HepG2 (cell line): ENCODE results near the gene KIF6. TPM values are rescaled to one million over a fixed set of nuclear protein-coding genes. Genes with fewer than 3 reads are reported as not detected.

Experiments used
- ATAC-seq: fragments of 200-7000 bp; cut with Tn5 transposase; 3 replicates; pipeline ENCODE4 v1.9.1; 2020; ENCODE audit warnings: mild to moderate bottlenecking, moderate library complexity
- BruUV-seq: library from RNA; stranded (reverse); fragments of 400-500 nt; replicated peaks from 2 replicates; lab custom pipeline; 2021; lab: Mats Ljungman, UMichigan
- CTCF ChIA-PET: fragments of 300-600 bp; formaldehyde crosslinking; extraction: SDS; loops from one replicate; lab custom pipeline; 2021; ENCODE audit warnings: low total read pairs, inconsistent platforms, low intra/inter-chr PET ratio; lab: Yijun Ruan, JAX
- POLR2A ChIA-PET: fragments of 350-600 bp; sonication (Branson Sonifier 250); formaldehyde crosslinking; loops from one replicate; lab custom pipeline; 2020; ENCODE audit warnings: antibody characterized with exemption, inconsistent platforms; lab: Yijun Ruan, JAX
- DNase-seq: peaks from one replicate; pipeline ENCODE4 v3.0.0-alpha.2; 2015; ENCODE audit warnings: low spot score
- FAIRE-seq: peaks from 3 replicates; lab custom pipeline; 2011; peaks lifted over from hg19 to GRCh38; lab: Jason Lieb, UNC
- H2AFZ ChIP-seq: one replicate; pipeline ENCODE4 v1.6.1; 2011; ENCODE audit warnings: low read length, inconsistent platforms
- H3K27ac ChIP-seq: fragments of 300-600 bp; 3 replicates; pipeline ENCODE4 v1.8.0; 2011; ENCODE audit warnings: mixed run types, mild to moderate bottlenecking, mixed read lengths, low read length, inconsistent platforms; ENCODE audit not compliant: insufficient read depth; ENCODE audit errors: extremely low read length
- H3K27me3 ChIP-seq, 2 experiments: fragments of 200-600 bp in 1 of 2; 2 replicates in 1 of 2; 3 replicates in 1 of 2; pipeline versions ENCODE4 v1.6.0 to v1.8.0; 2011; ENCODE audit warnings: low read length in 2 of 2, mild to moderate bottlenecking in 2 of 2, moderate library complexity in 2 of 2, inconsistent platforms in 1 of 2; ENCODE audit not compliant: insufficient read depth in 2 of 2, control insufficient read depth in 1 of 2
- H3K36me3 ChIP-seq, 2 experiments: fragments of 200-600 bp in 1 of 2; replicated peaks in 1 of 2; 2 replicates in 1 of 2; 3 replicates in 1 of 2; pipeline versions ENCODE4 v1.5.1 to v1.8.0; 2011; ENCODE audit warnings: low read length in 2 of 2, inconsistent platforms in 1 of 2; ENCODE audit not compliant: insufficient read depth in 2 of 2, control insufficient read depth in 1 of 2
- H3K4me1 ChIP-seq: 2 replicates; pipeline ENCODE4 v1.5.1; 2012; ENCODE audit warnings: low read length, inconsistent platforms; ENCODE audit not compliant: insufficient read depth
- H3K4me2 ChIP-seq: 2 replicates; pipeline ENCODE4 v1.6.0; 2011; ENCODE audit warnings: low read depth, low read length, inconsistent platforms
- H3K4me3 ChIP-seq, 3 experiments: fragments of 200-600 bp in 1 of 3; sonication (generic), shearing (Covaris generic) in 1 of 3; replicated peaks in 1 of 3; 2 replicates each; pipeline ENCODE4 v1.5.1; 2011 to 2016; ENCODE audit warnings: low read length in 3 of 3, inconsistent platforms in 2 of 3, low read depth in 2 of 3, mild to moderate bottlenecking in 2 of 3, control low read depth in 1 of 3, mixed read lengths in 1 of 3; ENCODE audit not compliant: insufficient read depth in 1 of 3
- H3K79me2 ChIP-seq: one replicate; pipeline ENCODE4 v1.6.1; 2011; ENCODE audit warnings: low read length, inconsistent platforms; ENCODE audit not compliant: insufficient read depth
- H3K9ac ChIP-seq: 2 replicates; pipeline ENCODE4 v1.6.0; 2011; ENCODE audit warnings: mild to moderate bottlenecking, low read depth, low read length, inconsistent platforms; ENCODE audit not compliant: insufficient read depth
- H3K9me3 ChIP-seq: 2 replicates; pipeline ENCODE4 v1.5.1; 2012; ENCODE audit warnings: mild to moderate bottlenecking, low read length
- H4K20me1 ChIP-seq: 2 replicates; pipeline ENCODE4 v1.6.0; 2011; ENCODE audit warnings: inconsistent platforms, mild to moderate bottlenecking, low read length, moderate library complexity; ENCODE audit not compliant: insufficient read depth
- ASH2L ChIP-seq: fragments of 300-600, 200-600 bp; sonication (generic); IDR thresholded peaks from 2 replicates; pipeline ENCODE4 v1.7.0; 2017; ENCODE audit warnings: low read depth, mild to moderate bottlenecking, moderate library complexity, mixed read lengths, low read length; ENCODE audit not compliant: insufficient read length
- EZH2 ChIP-seq: conservative IDR thresholded peaks from 2 replicates; pipeline ENCODE4 v1.6.1; 2012; ENCODE audit warnings: mild to moderate bottlenecking, low read depth, low read length, moderate library complexity
- FOXJ3 ChIP-seq: sonication (generic); formaldehyde crosslinking; IDR thresholded peaks from 2 replicates; pipeline ENCODE4 v1.4.0; 2020; ENCODE audit warnings: missing genetic modification reagents, mild to moderate bottlenecking, borderline replicate concordance
- HNRNPL ChIP-seq: fragments of 200-400 bp; formaldehyde crosslinking; IDR thresholded peaks from 2 replicates; pipeline ENCODE4 v1.6.1; 2017; ENCODE audit warnings: mild to moderate bottlenecking, low read depth, low read length
- MBNL3 ChIP-seq: fragments of 250-450 bp; sonication (Bioruptor Pico); conservative IDR thresholded peaks from 2 replicates; pipeline ENCODE4 v1.8.0; 2022; ENCODE audit warnings: mild to moderate bottlenecking, inconsistent platforms
- MEF2D ChIP-seq: sonication (generic); formaldehyde crosslinking; IDR thresholded peaks from 2 replicates; pipeline ENCODE4 v1.5.1; 2020; ENCODE audit warnings: mild to moderate bottlenecking, missing genetic modification reagents
- MIER2 ChIP-seq: IDR thresholded peaks from 2 replicates; pipeline ENCODE4 v1.6.1; 2016; ENCODE audit warnings: missing biosample characterization, missing genetic modification reagents
- NPAS2 ChIP-seq: sonication (generic); formaldehyde crosslinking; IDR thresholded peaks from 2 replicates; pipeline ENCODE4 v1.8.0; 2022; ENCODE audit warnings: mild to moderate bottlenecking, missing genetic modification reagents, borderline replicate concordance
- SP2 ChIP-seq: sonication (generic); formaldehyde crosslinking; IDR thresholded peaks from 2 replicates; pipeline ENCODE4 v1.5.1; 2020; ENCODE audit warnings: mild to moderate bottlenecking, missing genetic modification reagents
- ZNF549 ChIP-seq: sonication (generic); formaldehyde crosslinking; IDR thresholded peaks from 2 replicates; pipeline ENCODE4 v1.5.0; 2020; ENCODE audit warnings: missing genetic modification reagents
- ZNF629 ChIP-seq: sonication (generic); formaldehyde crosslinking; conservative IDR thresholded peaks from 2 replicates; pipeline ENCODE4 v1.5.0; 2020; ENCODE audit warnings: missing genetic modification reagents
- ZNF713 ChIP-seq: sonication (generic); formaldehyde crosslinking; IDR thresholded peaks from 2 replicates; pipeline ENCODE4 v1.4.0; 2020; ENCODE audit warnings: mild to moderate bottlenecking, missing genetic modification reagents
- ZSCAN21 ChIP-seq: sonication (generic); formaldehyde crosslinking; IDR thresholded peaks from 2 replicates; pipeline ENCODE4 v1.8.0; 2022; ENCODE audit warnings: mild to moderate bottlenecking, missing genetic modification reagents, moderate library complexity, borderline replicate concordance
- WGBS: methylation state at CpG from one replicate; pipeline ENCODE4 v1.1.6; 2017; ENCODE audit warnings: low lambda C conversion rate; 5-methylcytosine and 5-hydroxymethylcytosine counted together
- in situ Hi-C: cut with HindIII; loops from 2 replicates; pipeline ENCODE4 v1.10.0; 2017; ENCODE audit warnings: low pct_unique_long_range_greater_than_20kb; ENCODE audit not compliant: extremely low pct_ligation_motif_present
- intact Hi-C: fragments of 100-400 bp; cut with micrococcal nuclease; formaldehyde crosslinking; loops from one replicate; pipeline ENCODE4 v1.10.0; 2022; ENCODE audit not compliant: unreplicated experiment
- polyA plus RNA-seq, 8 experiments: library from polyadenylated mRNA; depleted of rRNA in 3 of 8; stranded (reverse) in 7 of 8; unstranded in 1 of 8; fragments of >200 nt; fragmentation: Illumina TruSeq in 4 of 8; extraction: Trizol in 4 of 8; gene quantifications; 2 replicates each; pipeline versions ENCODE4 v1.2.1 to v1.2.3, GENCODE V29; 2011 to 2016; ENCODE audit warnings: low read depth in 4 of 8, missing spikeins in 1 of 8, mixed read lengths in 1 of 8; ENCODE audit not compliant: insufficient read depth in 1 of 8
- total RNA-seq, 5 experiments: library from RNA; depleted of rRNA; stranded (reverse); fragments of >200 nt; fragmentation: Illumina TruSeq; extraction: Trizol; gene quantifications; 2 replicates each; pipeline ENCODE4 v1.2.3, GENCODE V29; 2016; ENCODE audit warnings: low read depth in 1 of 5
- TF ChIP-seq, protein P1 (sequence below): sonication (generic); formaldehyde crosslinking; IDR thresholded peaks from 2 replicates; pipeline ENCODE4 v1.5.0; 2020; ENCODE audit warnings: mild to moderate bottlenecking, missing genetic modification reagents
- TF ChIP-seq, protein P2 (sequence below): sonication (generic); formaldehyde crosslinking; IDR thresholded peaks from 2 replicates; pipeline ENCODE4 v1.5.0; 2020; ENCODE audit warnings: mild to moderate bottlenecking, low read depth, missing genetic modification reagents, borderline replicate concordance
- TF ChIP-seq, protein P3 (sequence below): sonication (generic); formaldehyde crosslinking; IDR thresholded peaks from 2 replicates; pipeline ENCODE4 v1.4.0; 2020; ENCODE audit warnings: missing genetic modification reagents

The KIF6 gene
- total and polyA plus RNA-seq, 2 of the 13 experiments (the other 11 are each of a cell fraction or from before 2014, with no cell fraction given) = 0.04 to 0.27 TPM

DNA sequence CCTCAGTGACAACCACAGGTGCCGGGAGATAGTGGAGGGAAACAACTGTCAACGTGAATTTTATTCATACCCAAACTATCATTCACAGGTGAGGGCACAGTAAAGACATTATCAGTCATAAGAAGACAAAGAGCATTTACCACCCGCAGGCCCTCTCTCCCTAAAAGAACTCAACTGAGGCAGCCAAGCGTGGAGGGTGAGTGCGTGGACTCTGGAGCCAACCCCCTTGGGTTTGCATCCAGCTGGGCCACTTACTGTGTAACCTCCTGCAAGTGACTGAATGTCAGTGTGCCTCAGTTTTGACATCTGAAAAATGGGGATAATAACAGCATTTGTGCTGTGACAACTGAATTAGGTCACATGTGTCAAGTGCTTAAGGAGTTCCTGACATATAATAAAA is 332.1 kb downstream of the KIF6 start:
- Histone ChIP-seq H3K4me1 (no peaks in the 10 kb centered on the region), H3K79me2 (no peaks in the 10 kb centered on the region), H3K9ac (no peak overlapping the region)
- WGBS = 52% methylated on average over 5 of the region's 5 CpGs
- FAIRE-seq = no peak
- in situ Hi-C loops = no loop called here
- TF ChIP-seq FOXJ3 (CRISPR knock-in tag) (no peak), ZNF629 (CRISPR knock-in tag) (peak; percentile 59)
- TF ChIP-seq, all 625 proteins: peak for 1
- H4K20me1 ChIP-seq = no peaks in the 10 kb centered on the region
- ChIA-PET CTCF (no interaction called here), POLR2A (no interaction called here)
- ATAC-seq (no peak), DNase-seq (no peak)
- H3K4me3 ChIP-seq = no peak overlapping the region
- intact Hi-C loops = no loop called here
- no TSS peak for BruUV-seq
- H3K27ac ChIP-seq = no peak overlapping the region
- H2AFZ ChIP-seq = no peak overlapping the region
- H3K9me3 ChIP-seq = no peaks in the 10 kb centered on the region
- no peaks in the 10 kb centered on the region; a peak in 1 of 5 replicates for H3K27me3 ChIP-seq
- H3K36me3 ChIP-seq = no peaks in the 10 kb centered on the region
- no peak overlapping the region for H3K4me2 ChIP-seq

DNA sequence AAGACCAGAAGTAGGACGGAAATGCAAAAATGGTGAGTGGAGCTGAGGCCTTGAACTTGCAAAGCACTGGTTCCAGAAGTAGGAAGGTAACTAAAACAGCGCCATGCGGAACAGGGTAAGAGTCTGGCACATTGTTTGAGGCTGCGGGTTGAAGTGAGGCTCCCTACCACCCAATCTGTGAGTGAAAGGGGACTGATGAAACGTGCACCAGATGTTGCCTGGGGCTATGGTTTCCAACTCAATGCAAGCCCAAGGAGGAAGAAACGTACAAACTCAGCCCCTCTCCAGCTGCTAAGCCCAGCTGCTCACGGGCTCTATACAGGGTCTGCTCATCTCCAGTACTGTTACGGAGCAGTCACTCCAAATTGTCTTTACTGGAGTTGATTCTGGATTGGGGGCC is 334.0 kb downstream of the KIF6 start:
- Histone ChIP-seq H3K36me3 (no peaks in the 10 kb centered on the region), H4K20me1 (no peaks in the 10 kb centered on the region), H3K4me2 (no peak overlapping the region), H3K9me3 (no peaks in the 10 kb centered on the region), H2AFZ (no peak overlapping the region), H3K9ac (no peak overlapping the region), H3K4me1 (no peaks in the 10 kb centered on the region), H3K27me3 (no peaks in the 10 kb centered on the region; a peak in 1 of 5 replicates), H3K79me2 (no peaks in the 10 kb centered on the region), H3K27ac (no peak overlapping the region), H3K4me3 (no peak overlapping the region)
- CTCF ChIA-PET = no interaction called here
- WGBS = 36% methylated on average over 7 of the region's 8 CpGs
- intact Hi-C loops = no loop called here
- in situ Hi-C loops = no loop called here
- DNase-seq (no peak), FAIRE-seq (no peak), ATAC-seq (no peak)
- POLR2A ChIA-PET = no interaction called here
- no TSS peak for BruUV-seq
- TF ChIP-seq NPAS2 (CRISPR knock-in tag) = no peak
- no peak for TF ChIP-seq ZNF713 (CRISPR knock-in tag)
- no peak for TF ChIP-seq MBNL3 (CRISPR knock-in tag)
- TF ChIP-seq MEF2D = no peak
- TF ChIP-seq ASH2L = no peak
- TF ChIP-seq ZSCAN21 (CRISPR knock-in tag) = no peak
- TF ChIP-seq, protein P1, sequence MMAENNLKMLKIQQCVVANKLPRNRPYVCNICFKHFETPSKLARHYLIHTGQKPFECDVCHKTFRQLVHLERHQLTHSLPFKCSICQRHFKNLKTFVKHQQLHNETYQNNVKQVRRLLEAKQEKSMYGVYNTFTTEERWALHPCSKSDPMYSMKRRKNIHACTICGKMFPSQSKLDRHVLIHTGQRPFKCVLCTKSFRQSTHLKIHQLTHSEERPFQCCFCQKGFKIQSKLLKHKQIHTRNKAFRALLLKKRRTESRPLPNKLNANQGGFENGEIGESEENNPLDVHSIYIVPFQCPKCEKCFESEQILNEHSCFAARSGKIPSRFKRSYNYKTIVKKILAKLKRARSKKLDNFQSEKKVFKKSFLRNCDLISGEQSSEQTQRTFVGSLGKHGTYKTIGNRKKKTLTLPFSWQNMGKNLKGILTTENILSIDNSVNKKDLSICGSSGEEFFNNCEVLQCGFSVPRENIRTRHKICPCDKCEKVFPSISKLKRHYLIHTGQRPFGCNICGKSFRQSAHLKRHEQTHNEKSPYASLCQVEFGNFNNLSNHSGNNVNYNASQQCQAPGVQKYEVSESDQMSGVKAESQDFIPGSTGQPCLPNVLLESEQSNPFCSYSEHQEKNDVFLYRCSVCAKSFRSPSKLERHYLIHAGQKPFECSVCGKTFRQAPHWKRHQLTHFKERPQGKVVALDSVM (CRISPR knock-in tag) = no peak
- no peak for TF ChIP-seq ZNF549 (CRISPR knock-in tag)
- no peak for TF ChIP-seq SP2 (CRISPR knock-in tag)
- TF ChIP-seq MIER2 (CRISPR knock-in tag) = no peak
- TF ChIP-seq, protein P2, sequence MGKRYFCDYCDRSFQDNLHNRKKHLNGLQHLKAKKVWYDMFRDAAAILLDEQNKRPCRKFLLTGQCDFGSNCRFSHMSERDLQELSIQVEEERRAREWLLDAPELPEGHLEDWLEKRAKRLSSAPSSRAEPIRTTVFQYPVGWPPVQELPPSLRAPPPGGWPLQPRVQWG (CRISPR knock-in tag) = no peak
- TF ChIP-seq EZH2 = no peak
- no peak for TF ChIP-seq HNRNPL
- TF ChIP-seq, protein P3, sequence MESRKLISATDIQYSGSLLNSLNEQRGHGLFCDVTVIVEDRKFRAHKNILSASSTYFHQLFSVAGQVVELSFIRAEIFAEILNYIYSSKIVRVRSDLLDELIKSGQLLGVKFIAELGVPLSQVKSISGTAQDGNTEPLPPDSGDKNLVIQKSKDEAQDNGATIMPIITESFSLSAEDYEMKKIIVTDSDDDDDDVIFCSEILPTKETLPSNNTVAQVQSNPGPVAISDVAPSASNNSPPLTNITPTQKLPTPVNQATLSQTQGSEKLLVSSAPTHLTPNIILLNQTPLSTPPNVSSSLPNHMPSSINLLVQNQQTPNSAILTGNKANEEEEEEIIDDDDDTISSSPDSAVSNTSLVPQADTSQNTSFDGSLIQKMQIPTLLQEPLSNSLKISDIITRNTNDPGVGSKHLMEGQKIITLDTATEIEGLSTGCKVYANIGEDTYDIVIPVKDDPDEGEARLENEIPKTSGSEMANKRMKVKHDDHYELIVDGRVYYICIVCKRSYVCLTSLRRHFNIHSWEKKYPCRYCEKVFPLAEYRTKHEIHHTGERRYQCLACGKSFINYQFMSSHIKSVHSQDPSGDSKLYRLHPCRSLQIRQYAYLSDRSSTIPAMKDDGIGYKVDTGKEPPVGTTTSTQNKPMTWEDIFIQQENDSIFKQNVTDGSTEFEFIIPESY (CRISPR knock-in tag) = no peak
